CD1c-positive myeloid dendritic cell (primary cell): ENCODE data around the gene UNC119.
"Not testable (repeated sequence)": the region's sequence is repeated elsewhere in the genome, so short reads cannot be mapped to it uniquely, and the experiment has no call there.

Experiments used
- DNase-seq: peaks from one replicate; pipeline ENCODE4 v3.0.0-alpha.2; 2016; ENCODE audit errors: extremely low spot score

Gene UNC119

DNA sequence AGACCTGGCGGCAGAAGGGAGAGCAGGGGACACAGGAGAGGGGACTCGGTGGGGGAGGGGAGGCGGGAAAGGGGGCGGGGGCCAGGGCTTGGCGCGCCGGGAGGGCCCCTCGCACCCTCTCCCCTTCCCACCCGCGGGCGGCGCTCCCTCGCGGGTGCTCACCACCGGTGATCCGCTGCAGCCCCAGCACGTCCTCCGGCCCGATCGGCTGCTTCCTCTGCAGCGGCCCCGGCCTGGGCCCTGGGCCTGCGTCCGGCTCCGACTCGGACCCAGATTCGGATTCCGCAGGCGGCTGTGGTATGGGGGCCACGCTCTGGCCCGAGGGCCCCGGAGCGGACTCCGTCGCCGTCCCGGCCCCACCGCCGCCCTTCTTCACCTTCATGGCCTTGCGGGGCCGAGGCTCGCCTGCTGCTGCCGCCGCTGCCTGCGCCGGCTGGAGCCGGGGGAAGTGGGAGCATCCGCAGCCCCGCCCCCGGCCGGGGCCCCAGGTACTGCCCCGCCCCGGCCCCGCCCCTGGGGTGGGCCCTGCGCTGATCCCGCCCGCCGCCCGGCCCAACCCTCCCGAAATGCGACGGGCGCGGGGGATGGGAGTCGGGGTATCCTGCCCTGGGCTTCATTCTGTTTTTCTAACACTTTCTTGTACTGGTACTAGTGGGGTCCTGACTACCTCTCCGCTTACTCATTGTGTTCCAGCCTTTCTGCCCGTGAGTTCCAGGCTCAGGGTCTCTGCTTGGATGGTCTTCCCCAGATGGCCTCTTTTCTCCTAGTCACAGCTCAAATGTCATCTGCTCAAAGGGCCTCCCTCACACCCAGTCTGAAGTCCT lies at the start of gene UNC119:
UNC119 (minus strand) TSS at position 449 of the 824 bp plus-strand sequence; CDS start at position 382, 67 bp downstream.
- DNase-seq = peak; percentile 85

DNA sequence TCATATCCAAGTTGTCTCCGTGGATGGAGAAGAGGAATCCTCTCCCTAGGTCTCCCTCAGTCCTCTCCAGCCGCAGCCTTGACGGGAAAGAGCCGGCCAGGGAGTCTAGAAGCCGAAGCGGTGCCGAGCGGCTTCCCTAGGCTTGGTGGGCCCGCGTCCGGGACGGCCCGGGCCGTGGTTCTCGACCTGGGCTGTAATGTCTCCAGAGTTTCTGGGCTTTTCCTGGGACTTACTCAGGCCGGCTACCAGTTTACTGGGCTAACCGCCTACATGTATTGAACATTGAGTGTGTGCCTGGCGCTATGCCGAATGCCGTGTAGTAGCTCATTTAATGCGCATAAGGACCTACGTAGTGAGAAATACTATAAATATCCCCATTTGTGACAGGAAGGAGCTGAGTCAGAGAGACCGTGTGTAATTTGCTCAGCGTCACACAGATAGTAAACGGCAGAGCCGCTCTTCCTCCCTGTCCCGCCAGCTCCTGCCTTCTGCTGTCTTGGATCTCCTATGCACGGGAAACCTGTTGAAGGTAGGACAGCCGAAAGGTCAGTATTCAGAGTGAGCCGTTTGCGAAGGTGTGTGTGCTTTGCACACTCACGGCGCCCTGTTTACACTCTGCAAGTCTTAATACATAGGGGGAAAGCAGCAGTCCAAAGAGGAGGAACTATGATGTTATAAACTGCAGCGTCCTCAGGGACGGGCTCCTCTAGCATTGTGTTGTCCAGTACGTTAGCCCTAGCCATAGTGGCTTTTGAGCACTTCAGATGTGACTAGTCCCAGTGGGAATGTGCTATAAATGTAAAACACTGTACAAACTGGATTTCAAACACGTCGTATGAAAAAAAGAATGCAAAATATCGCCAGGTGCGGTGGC lies 47.1 kb upstream of the UNC119 start:
- DNase-seq = peak; percentile 92

DNA sequence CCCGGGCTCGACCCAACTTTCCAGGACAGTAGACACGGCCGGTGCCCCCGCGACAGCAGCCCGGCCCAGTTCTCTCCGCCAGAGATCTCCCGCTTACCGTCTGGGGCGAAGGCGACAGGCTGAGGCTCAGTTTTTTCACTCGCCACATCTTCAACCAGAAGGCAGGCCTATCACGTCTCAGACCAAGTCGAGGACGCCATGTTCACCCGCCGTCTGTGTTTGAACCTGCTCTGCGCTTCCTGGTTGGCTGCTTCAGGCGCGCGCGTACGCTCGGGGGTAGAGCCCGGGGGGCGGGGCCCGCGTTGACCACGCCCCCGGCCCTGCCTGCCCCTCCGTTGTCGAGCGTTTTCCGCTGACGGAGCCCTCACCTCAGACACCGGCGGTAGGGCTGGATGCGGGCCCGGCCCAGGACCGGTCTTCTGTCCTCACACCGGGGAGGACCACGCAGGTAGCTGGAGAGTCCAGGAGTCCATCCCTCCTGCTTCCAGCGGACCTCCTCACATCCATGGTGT lies 46.4 kb upstream of the UNC119 start, which contains the start of gene SPAG5:
SPAG5 (minus strand) TSS at position 227 of the 512 bp plus-strand sequence; CDS start at position 148, 79 bp downstream.
- peak; percentile 94 for DNase-seq

DNA sequence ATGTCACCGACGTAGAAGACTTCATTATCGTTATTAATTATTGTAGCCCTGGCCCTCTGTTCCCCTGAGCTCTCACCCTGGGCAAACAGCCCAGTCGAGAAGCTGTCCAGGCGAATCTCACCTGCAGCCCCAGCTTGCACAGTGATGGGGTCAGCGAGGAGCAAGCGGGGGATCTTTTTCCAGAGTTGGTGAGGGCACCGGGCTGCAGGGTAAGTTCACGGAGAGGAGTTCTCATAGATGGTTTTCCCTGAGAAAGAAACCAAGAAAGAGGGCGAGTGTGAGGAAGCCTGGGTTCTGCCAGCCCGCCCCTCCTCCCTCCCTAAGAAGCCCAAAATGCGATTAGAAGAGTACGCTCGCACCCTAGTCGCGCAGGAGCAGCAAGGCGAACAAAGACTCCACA lies 46.0 kb upstream of the UNC119 start:
- no peak for DNase-seq

DNA sequence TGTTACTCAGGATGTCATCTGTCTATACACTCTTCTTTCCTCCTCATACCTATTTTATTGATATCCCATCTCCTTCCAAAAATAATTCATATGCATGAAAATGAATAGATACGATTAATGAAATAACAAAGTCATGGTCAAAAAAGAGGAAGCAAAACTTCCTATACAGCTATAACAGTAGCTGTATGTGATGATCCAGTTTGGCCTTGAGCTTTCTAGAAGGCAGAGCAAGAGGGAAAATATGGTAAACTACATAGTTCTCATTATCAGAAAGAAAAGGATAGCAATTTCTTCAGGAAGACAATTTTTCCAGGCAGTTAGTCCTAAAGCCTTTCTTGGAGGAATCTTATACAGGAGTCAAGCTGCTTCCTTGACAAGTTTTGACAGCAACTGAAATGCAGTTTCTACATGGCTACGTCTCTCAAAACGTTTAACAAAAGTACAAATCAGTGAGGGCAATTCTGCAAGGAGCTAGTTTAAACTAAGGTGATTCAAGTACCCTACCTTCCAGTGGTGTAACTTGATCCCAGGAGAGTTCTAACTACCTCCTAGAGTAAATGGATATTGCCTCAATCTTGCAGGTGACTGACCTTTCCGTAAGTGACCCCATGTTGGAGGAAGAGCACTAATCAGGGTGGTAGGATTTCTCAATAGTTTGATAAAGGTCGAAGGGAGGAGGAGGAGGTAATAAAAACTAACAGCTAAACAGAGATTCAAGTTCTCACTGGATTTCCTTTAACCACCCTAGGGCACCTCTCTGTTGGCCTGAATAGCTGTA lies 45.4 kb upstream of the UNC119 start:
- peak; percentile 37 for DNase-seq

DNA sequence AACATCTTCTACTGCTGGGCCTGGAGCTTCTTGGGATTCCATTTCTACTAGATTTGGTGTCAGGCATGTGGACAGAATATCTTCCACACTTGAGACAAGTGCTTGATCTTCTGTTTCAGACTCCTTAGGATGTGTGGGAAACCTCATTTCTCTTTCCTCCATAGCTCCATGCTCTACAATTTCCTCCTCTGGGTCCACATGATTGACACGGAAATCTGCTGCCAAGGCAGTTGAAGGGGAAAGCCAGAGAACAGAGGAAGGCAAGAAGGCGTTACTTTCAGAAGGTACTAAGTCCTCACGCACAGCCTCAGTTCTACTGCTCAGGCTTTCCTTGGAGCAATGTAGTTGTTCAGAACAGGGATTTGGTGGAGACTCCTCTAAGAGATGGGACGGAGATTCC lies 39.8 kb upstream of the UNC119 start:
- no peak for DNase-seq

DNA sequence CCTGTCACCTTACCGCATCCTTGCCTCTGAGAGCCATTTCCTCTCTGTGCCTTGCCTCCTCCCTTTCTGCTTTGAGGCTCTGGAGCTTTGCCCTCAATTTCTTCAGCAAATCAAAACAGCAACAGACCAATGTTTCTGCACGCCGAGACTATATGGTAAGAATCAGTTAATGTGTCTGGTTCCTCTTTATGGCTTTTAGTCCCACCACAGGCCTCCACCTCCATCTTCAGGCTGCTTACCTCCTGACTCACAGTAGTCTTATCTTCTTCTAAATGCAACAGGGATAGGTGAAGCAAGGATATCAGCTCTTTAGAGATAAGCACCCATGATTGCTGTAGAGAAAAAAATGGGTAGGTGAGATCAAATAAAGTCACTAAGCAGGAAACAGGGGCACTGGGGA lies 33.4 kb upstream of the UNC119 start:
- DNase-seq = no peak

DNA sequence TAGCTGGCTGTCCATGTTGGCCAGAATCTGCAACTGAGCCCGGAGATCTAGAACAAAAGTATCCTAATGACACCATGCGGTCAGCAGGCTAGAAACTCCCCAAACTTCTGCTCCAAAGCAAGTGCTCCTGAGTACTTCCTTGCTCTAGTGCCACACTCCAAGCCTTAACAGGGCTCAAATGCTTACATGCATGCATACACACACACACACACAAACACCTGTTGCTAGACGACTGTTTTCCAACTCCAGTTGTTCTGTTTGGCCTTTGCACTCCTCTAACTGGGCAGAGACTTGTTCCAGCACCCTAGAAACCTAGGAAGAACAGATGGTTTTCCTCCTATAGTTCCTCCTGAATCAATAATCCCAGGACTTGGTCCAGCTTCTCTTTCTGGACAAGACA lies 32.0 kb upstream of the UNC119 start:
- no peak for DNase-seq

DNA sequence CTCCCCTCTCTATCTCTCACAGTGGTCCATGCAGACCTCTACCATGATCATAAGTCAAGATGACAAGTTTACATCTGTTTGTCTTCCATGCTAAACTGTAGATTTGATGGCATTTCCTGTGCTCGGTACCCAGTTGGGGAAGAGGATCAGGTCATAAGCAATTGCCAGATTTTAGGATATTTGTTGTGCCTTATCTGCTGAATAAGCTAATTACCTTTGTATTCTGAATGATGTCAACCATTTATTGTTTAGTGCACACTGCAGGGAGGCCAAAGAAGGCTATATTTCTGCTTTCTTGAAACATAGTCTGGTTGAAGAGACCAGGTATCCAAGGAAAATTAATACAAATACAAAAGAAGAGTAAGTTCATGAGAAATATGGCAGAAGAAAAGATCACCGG lies 30.1 kb upstream of the UNC119 start:
- DNase-seq = no peak

DNA sequence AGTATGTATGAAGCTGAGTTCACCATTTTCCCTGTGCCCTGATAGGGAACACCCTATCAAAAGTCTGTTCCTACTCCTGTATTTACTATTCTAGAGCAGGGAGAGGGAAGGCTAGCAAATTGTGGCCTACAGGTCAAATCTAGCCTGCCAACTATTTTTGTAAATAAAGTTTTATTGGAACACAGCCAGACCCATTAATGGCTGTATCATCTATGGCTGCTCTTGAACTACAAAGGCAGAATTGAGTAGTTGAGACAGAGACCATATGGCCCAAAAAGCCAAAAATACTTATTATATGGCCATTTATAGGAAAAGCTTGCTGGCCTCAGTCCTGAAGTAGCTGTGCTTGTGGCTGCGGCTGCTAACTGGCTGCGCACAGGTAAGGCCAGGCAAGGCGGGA lies 28.5 kb upstream of the UNC119 start:
- DNase-seq = no peak

DNA sequence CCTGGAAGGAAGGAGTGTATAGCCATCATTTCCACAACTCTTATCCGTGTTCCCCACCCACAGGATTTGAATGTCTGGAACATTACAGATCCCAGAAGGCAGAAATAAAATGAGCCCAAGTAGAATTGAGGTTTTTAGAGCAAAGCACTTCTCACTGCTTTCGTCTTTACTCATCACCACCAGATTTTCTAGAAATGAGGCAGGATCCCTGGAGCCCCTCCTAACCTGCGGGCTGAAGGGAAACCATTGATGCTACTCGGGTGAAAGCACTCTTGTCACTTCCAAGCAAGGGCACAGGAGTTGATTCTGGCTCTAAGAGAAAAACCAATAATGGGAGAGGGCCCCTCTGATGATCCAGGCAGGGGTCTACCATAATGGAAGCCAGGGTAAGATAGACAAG lies 27.1 kb upstream of the UNC119 start:
- DNase-seq = no peak

DNA sequence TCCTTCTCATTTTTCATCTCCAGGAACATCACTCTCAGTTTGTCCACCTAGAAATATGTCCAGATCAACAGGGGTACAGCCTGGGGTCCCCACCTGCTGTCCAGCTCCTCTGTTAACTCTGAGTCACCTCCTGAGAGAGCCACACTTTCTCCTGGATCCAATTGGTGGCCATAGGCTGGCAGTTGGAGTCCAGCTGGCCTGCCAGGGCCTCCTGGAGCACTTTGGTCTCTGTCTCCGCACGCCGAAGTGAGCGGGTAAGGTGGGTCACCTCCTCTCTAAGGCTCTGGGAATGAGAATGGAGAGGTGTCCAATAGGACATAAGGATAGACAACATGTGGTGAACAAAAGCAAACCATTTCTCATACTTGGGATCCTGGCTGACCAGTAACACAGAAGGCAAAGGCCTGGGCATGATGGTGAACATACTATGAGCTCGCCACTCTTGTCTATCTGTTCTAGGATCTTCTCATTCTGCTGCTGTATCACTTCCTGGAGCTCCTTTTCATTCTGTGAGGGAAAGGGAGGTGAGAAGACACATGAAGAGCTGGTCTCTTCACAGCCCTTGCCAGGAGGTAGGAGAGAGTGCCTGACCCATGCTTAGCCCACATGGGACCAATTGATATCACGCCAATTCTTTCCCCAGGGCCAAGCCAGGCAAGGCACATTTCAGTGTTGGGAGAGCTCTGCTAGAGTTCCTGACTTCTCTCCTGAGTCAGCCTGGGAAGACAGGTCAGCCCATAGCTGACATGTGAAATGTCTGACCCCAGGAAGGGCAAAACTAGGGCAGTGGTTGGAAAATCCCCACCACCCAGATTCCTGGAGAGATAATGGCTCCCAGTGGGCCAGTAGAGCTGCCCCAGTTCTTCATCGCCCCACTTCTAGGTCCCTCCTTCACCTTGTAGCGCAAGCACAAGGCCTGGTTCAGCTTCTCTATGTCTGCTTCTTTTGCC lies 26.1 kb upstream of the UNC119 start:
- DNase-seq = no peak

DNA sequence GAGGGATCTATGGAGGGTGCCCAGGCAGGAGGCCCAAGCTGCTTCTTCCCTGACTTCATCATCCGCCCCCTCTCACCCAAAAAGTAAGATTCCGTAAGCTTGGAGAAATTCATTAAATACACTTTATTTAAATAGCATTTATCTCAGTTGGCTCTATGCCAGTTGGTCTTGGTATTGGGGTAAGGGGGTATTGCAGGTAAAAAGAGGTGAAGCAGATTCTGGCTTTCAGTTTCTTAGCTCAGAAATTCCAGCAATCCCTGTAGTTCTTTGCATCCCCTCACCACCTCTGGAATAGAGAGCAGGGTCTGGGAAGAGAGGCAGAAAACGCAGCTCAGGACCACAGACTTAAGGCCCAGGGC lies 25.0 kb upstream of the UNC119 start:
- DNase-seq = no peak

DNA sequence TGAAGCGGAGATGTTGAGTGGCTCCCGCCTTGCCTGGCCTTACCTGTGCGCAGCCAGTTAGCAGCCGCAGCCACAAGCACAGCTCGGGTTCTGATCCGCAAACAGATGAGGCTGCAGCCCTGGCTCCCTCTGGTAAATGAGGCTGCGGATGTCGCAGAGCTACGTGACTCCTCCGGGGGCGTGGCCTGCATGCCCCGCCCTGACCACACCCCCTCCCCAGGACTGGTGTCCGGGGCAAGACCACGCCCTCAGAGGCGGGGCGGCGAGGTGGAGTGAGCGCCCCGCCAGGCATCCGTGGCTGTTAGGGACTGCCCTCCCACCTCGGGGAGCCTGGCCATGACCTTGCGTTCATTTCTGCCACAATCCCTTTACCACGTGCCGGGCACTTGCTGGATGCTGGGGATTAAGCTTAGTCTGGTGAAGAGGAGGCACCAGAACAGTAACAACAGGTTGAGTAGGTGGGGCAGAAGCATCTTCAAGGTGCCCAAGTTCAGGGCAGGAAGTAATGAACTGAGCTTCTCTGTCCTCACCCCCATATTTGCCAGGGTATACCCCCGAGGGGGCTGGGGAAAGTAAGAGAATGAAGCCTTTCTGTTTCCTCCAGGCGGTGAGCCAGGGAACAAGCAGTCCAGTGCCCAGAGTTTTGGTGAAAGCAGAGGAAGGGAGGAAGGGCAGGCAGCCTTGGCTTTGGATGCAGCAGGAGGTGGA lies 24.5 kb upstream of the UNC119 start, which contains the start of gene ALDOC:
ALDOC (minus strand) TSS at position 138 of the 708 bp plus-strand sequence. CDS start 1,363 bp downstream, outside the sequence.
- peak; percentile 99 for DNase-seq

DNA sequence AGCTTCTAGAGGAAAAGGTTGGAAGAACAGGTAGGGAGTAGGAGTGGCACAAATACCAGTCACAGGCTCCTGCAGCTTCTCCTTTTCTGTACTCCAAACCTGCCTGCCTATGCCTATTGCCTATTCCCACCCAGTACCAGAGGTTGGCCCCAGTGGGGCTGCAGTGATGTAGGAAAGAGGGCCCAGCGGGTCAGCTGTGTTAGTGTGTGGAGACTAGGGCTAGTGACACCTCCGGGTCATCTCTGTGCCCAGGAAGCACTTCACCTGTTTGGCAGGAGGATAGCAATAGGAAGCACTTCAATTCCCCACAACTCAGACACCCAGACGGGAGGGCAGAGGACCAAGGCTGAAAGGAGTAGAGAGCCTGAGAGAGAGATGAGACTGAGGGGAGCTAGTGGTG lies 23.6 kb upstream of the UNC119 start:
- DNase-seq = not testable (repeated sequence)

DNA sequence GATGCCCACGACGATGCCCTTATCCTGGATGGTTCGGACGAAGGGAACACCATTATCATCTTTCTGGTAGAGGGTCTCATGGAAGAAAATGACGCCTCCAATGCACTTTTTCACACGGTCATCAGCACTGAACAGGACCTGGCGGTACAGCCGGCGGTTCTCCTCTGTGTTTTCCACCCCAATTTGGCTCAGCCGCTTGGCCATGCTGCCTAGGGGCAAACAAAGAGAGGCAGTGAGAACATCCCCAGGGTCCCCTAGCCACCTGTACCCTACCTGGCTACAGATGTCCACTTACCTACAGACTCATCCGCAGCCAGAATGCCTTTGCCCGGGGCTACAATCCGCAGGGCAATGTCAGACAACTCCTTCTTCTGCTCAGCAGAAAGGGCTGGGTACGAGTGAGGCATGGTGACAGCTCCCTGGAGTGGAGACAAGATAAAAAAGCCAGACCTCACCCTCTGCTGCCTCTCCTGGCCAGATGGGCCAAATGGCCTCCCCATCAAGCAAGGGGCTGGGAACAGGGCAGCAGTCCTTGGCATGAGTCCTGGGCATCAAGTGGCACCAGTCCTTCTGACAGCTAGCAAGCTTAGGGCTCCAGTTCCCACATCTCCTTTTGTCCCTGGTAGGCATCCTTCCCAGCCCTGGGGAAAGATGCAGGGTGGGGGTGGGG lies 22.8 kb upstream of the UNC119 start:
- DNase-seq = no peak

DNA sequence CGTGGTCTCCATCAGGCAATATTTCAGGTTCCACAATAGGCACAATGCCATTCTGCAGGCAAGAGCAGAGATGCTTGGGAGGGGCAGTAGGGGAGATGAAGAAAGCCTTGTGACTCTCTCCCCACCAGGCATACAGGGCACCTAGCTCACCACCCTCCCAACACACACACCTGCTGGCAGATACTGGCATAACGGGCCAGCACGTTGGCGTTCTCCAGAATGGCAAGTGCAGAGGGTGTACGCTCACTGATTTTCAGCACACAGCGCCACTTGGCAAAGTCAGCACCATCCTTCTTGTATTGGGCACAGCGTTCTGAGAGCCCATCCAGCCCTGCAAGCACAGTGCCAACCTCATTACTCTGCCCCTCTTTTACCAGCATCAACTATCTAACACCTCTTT lies 22.1 kb upstream of the UNC119 start:
- no peak for DNase-seq

DNA sequence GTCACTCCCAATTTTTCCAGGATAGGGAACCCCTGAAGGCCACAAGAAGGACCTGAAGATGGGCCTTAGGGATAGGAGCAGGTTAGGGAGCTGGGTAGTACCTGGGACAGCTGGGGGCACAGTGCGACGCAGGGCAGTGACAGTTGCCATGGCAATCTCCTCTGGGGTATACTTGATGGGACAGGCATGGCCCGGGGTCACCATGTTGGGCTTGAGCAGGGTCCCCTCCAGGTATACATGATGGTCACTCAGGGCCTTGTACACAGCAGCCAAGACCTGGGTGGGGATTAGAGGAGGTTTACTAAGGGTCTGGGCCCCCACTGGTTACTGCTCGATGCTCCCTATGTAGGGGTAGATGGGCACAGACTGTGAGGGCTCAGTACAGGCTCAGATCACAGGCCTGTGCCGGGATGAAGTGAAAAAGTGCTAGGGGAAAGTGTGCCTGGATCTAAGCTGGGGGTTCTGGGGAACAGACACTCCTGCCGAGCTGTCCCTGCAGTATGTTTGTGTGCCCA lies 21.6 kb upstream of the UNC119 start:
- no peak for DNase-seq

DNA sequence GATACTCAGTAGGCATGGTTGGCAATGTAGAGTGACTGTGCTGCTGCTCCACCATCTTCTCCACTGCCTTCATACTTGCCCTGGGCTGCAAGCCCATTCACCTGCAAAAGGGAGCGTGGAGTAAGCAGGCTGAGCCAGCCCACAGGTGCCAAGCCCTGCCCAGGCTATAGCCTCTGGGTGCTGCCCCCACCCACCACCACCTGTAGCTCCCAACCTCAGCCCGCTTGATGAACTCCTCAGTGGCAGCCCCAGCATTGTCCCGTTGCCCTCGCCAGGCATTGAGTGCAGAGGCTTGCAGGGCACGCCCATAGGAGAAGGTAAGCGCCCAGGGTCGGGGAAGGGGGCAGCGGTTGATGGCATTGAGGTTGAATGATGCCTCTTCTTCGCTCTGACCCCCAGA lies 21.1 kb upstream of the UNC119 start:
- no peak for DNase-seq
